Astrocyte of the cerebellum (primary cell): ENCODE data around the gene CTAG1A.
"Not testable (repeated sequence)": the region's sequence is repeated elsewhere in the genome, so short reads cannot be mapped to it uniquely, and the experiment has no call there.

Experiments used
- DNase-seq: peaks from one replicate; pipeline ENCODE4 v3.0.0-alpha.2; 2011; ENCODE audit warnings: low read depth
- H3K4me3 ChIP-seq: 2 replicates; pipeline ENCODE4 v1.5.1; 2011; ENCODE audit warnings: mild to moderate bottlenecking, low read depth, low read length, moderate library complexity
- in situ Hi-C: cut with HindIII; loops from 2 replicates; pipeline ENCODE4 v1.10.0; 2017; ENCODE audit warnings: low sequenced_read_pairs
- TF ChIP-seq, protein P1 (sequence below): IDR thresholded peaks from 2 replicates; pipeline ENCODE4 v1.5.1; 2012; ENCODE audit warnings: low read length, low read depth, moderate library complexity, mild to moderate bottlenecking; ENCODE audit errors: missing control alignments

The CTAG1A gene

DNA sequence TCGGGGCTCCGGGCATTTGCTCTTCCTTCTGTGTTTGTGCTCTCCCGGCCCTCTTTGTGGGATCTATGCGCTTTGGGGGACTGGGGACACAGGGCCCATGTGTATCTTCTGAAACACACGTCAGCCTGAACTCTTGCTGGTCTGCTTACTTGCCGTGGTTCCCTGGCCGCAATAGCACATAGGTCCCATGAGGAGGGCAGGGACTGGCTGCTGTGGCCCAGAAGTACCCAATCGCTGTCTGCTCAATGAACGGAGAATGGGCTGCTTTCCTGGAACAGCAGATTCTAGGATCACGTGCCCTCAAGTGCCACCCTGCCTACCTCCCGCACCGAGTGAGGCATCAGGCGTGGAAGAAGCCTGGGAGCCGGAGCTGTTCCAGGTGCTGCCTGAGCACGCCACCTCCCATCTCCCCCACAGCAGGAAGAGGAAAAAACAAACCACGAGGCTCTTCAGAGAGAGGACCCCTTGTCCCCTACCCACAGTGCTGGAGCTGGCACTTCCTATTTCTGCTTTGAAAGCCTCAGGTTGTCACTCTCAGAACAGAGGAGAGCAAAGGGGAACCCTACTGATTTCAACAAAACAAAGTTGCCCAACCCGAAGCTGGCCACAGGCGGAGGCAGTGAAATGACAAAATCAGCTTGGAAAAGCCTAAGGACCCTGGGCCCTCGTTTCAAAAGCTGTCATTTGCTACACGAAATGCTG, 42.1 kb upstream of the CTAG1A start:
- TF ChIP-seq, protein P1, sequence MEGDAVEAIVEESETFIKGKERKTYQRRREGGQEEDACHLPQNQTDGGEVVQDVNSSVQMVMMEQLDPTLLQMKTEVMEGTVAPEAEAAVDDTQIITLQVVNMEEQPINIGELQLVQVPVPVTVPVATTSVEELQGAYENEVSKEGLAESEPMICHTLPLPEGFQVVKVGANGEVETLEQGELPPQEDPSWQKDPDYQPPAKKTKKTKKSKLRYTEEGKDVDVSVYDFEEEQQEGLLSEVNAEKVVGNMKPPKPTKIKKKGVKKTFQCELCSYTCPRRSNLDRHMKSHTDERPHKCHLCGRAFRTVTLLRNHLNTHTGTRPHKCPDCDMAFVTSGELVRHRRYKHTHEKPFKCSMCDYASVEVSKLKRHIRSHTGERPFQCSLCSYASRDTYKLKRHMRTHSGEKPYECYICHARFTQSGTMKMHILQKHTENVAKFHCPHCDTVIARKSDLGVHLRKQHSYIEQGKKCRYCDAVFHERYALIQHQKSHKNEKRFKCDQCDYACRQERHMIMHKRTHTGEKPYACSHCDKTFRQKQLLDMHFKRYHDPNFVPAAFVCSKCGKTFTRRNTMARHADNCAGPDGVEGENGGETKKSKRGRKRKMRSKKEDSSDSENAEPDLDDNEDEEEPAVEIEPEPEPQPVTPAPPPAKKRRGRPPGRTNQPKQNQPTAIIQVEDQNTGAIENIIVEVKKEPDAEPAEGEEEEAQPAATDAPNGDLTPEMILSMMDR, result no peak
- H3K4me3 ChIP-seq, result no peak overlapping the region
- in situ Hi-C loops, result no loop called here
- no peak for DNase-seq

GRCh38 chrX:154545673-154546274, 39.2 kb upstream of the CTAG1A start:
- H3K4me3 ChIP-seq, result peak overlapping the region; percentile 75
- TF ChIP-seq, protein P1, result no peak
- DNase-seq, result no peak
- in situ Hi-C loops, result no loop called here

DNA sequence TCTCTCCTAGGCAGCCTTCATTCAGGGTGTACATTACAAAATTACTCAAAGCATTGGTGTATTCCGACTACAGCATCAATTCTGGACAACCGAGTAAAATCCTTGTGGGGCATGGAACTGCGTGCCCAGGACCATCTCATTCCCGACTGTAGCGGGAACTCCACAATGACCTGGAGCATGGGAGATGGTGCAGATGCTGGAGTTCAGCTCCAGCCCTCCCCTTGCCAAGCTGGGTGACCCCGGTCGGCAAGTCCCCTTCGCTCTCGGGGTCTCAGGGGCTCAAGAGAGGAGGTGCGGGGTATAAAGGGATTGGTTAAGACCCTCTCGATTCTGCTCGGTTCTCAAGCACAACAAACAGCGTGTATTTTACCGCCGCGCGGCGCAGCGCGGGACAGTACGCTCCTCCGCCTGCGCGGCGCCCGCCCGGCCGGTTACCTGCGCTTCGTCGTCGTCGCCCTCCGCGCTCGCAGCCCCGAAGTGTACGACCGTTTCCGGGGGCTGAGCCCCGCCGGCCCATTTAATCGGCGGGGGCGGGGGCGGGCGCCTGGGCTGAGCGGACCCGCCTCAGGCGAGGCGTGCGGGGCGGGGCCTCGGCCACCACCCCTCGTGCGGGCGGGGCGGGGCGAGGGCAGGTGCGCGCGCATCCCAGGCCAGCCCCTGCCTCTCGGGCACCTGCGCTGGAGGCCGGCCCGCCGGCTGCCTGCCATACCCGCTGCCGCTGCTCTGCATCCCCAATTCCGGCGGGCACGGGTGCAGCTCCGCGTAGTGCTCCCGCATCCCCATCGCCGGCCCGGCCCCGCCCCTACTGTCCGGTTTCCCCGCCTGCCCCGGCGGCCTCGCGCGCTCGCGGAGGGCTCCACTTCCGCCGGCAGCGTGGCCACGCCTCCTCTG, 38.3 kb upstream of the CTAG1A start, which contains the start of gene G6PD:
TSS of gene G6PD (minus strand) at position 493 of the 891 bp plus-strand sequence. CDS start 691 bp downstream, outside the sequence.
- H3K4me3 ChIP-seq, result peak within 1 kb of the TSS; percentile 75
- TF ChIP-seq, protein P1, result no peak
- in situ Hi-C loops, result no loop called here
- no peak for DNase-seq

DNA sequence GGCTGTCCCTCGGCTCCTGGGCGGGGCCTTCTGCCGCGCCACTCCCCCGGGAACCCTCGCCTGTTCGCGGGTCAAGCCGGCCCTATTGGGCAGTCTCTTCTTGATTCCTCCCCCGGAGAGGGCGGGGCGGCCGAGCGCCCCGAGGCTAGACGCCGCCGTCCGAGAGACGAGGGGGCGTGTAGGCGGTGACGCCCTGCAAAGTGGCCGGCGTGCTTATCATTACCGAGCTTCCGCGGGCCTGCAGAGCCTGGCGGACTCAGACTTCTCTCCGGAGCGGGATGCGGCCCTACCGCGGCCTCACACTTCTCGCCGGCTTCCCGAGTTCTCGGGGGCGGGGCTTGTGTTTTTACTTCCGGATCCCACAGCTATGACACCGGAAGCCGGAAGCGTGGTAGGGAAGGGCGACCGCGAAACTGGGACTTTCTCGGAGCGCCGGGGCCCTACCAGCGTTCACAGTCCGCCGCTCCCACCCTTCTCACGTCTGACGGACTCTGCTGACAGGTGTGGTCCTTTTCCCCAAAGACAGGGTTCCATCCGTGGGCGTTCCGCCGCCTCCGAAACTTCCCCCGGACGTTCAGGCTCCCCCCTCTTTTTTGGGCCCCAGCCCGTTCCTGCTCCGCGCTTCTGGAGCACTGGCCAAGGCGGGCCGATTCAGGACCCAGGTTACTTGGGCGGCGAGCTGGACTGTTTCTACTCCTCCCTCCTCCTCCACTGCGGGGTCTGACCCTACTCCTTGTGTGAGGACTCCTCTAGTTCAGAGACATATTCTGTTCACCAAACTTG, 37.5 kb upstream of the CTAG1A start, which contains the start of gene IKBKG:
TSS of gene IKBKG (plus strand) at position 376 of the 783 bp plus-strand sequence. CDS start 4,383 bp downstream, outside the sequence.
- in situ Hi-C loops, result no loop called here
- TF ChIP-seq, protein P1, result no peak
- peak; percentile 56 for DNase-seq
- peak within 1 kb of the TSS; percentile 75 for H3K4me3 ChIP-seq

DNA sequence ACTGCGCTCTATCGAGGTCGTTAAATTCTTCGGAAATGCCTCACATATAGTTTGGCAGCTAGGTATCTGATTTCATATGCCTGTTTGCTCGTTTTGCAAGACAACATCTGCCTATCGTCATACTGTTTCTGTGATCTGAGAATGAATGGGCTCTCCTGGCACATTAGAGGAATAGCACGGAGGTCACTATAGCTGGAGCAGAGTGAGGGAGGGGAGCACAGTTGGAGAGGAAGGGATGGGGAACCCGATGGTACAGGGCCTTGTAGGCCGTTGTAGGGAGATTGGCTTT, 37.0 kb upstream of the CTAG1A start:
- TF ChIP-seq, protein P1, result no peak
- in situ Hi-C loops, result no loop called here
- peak overlapping the region; percentile 75 for H3K4me3 ChIP-seq
- no peak for DNase-seq

- H3K4me3 ChIP-seq, result no peak overlapping the region
- no peak for DNase-seq
- in situ Hi-C loops, result no loop called here
- TF ChIP-seq, protein P1, result no peak
Observed at GRCh38 chrX:154549766-154550165, 35.2 kb upstream of the CTAG1A start.

DNA sequence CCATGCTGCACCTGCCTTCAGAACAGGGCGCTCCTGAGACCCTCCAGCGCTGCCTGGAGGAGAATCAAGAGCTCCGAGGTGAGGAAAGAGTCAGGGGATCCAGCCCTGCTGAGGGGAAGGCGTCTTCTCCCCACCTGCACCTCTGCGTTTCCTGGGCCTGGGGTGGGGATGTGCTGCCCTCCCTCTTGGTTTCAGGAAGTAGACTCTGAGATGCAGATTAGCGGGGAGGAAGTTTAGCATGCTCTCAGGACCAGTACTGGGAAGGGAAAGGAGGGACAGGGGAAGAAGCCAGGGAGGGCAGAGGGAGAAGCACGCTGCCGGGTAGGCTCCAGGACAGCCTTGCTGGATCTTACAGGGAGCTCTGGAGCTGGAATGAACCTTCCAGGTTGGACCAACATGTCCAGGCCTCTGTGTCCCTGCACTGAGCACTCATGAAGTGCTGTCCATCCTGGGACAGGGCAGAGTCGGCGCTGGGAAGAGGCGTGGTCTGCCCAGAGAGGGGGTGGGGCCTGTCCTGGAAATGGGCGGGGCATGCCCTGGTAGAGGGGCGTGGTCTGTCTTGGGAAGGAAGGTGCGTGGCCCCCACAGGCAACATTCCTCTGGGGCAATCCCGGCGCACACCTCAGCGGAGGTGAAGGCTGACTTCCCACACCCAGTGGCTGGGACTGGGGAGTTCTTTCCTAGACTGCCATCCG, 32.7 kb upstream of the CTAG1A start:
- H3K4me3 ChIP-seq, in situ Hi-C loops, DNase-seq: not testable (repeated sequence)

- H3K4me3 ChIP-seq, in situ Hi-C loops, DNase-seq: not testable (repeated sequence)
Observed at GRCh38 chrX:154558060-154558690, 26.8 kb upstream of the CTAG1A start.
